Panc1 (cell line): ENCODE measurements around the gene RABGAP1.

Experiments used
- POLR2AphosphoS5 ChIP-seq: IDR thresholded peaks from 2 replicates; pipeline ENCODE4 v1.6.1; 2012; ENCODE audit warnings: mild to moderate bottlenecking, low read depth, low read length, moderate library complexity
- TF ChIP-seq, protein P1 (sequence below): fragments of 450-650 bp; IDR thresholded peaks from 2 replicates; pipeline ENCODE4 v1.5.1; 2017; ENCODE audit warnings: mild to moderate bottlenecking

DNA sequence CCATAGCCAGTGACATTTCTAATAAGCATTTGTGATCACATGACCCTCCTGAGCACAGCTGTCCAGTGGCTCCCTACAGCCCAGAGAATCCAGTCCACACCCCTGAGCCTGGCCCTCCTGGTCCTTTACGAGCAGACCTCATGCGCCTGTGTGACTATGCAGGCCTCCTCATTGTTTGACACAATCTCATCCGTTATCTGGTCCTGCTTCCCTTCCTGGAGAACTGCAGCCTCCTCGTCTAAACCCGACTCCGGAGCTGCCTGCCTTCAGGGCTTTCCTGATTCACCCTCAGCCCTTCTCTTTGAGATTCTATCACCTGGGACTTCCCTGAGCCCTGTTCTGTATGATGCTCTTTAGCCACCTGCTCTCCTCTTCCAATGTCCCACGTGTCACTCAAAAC lies 172.4 kb downstream of the RABGAP1 start:
- TF ChIP-seq, protein P1, sequence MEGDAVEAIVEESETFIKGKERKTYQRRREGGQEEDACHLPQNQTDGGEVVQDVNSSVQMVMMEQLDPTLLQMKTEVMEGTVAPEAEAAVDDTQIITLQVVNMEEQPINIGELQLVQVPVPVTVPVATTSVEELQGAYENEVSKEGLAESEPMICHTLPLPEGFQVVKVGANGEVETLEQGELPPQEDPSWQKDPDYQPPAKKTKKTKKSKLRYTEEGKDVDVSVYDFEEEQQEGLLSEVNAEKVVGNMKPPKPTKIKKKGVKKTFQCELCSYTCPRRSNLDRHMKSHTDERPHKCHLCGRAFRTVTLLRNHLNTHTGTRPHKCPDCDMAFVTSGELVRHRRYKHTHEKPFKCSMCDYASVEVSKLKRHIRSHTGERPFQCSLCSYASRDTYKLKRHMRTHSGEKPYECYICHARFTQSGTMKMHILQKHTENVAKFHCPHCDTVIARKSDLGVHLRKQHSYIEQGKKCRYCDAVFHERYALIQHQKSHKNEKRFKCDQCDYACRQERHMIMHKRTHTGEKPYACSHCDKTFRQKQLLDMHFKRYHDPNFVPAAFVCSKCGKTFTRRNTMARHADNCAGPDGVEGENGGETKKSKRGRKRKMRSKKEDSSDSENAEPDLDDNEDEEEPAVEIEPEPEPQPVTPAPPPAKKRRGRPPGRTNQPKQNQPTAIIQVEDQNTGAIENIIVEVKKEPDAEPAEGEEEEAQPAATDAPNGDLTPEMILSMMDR, result no peak
- TF ChIP-seq POLR2AphosphoS5, result no peak
